PC-9 (cell line): ENCODE measurements around the gene CHP1. TPM values are rescaled to one million over a fixed set of nuclear protein-coding genes. Genes with fewer than 3 reads are reported as not detected.
"Not testable (repeated sequence)": the region's sequence is repeated elsewhere in the genome, so short reads cannot be mapped to it uniquely, and the experiment has no call there.

Source experiments
- BruUV-seq: library from RNA; stranded (reverse); fragments of 400-500 nt; replicated peaks from 2 replicates; lab custom pipeline; 2021; lab: Mats Ljungman, UMichigan
- CTCF ChIA-PET: fragments of 300-600 bp; sonication (Branson Sonifier 250); formaldehyde crosslinking; loops from one replicate; lab custom pipeline; 2022; ENCODE audit warnings: antibody characterized with exemption; lab: Charles Lee
- POLR2A ChIA-PET: fragments of 300-600 bp; sonication (Branson Sonifier 250); formaldehyde crosslinking; loops from one replicate; lab custom pipeline; 2022; ENCODE audit warnings: antibody characterized with exemption; ENCODE audit not compliant: unreplicated experiment; lab: Charles Lee
- DNase-seq, 2 experiments: peaks; one replicate each; pipeline versions ENCODE4 v3.0.0 to v3.0.0-alpha.2; 2015 to 2022; ENCODE audit warnings: mixed read lengths in 1 of 2
- H2AFZ ChIP-seq: fragments of 200-600 bp; sonication (generic); 2 replicates; pipeline ENCODE4 v1.8.1; 2017; ENCODE audit warnings: antibody characterized with exemption
- H3F3A ChIP-seq: fragments of 200-600 bp; sonication (generic); 2 replicates; pipeline ENCODE4 v1.8.1; 2017; ENCODE audit warnings: antibody characterized with exemption, mild to moderate bottlenecking, low read depth; ENCODE audit not compliant: insufficient read depth
- H3K27ac ChIP-seq: fragments of 200-600 bp; sonication (generic); 2 replicates; pipeline ENCODE4 v1.6.1; 2016; ENCODE audit warnings: mixed run types
- H3K27me3 ChIP-seq: fragments of 200-600 bp; sonication (generic); 2 replicates; pipeline ENCODE4 v1.6.1; 2016; ENCODE audit warnings: low read depth, mixed run types; ENCODE audit not compliant: insufficient read depth
- H3K36me3 ChIP-seq: fragments of 200-600 bp; sonication (generic); 2 replicates; pipeline ENCODE4 v1.6.1; 2016; ENCODE audit warnings: low read depth, mixed run types
- H3K4me1 ChIP-seq: fragments of 200-600 bp; sonication (generic); replicated peaks from 2 replicates; pipeline ENCODE4 v1.6.1; 2016; ENCODE audit warnings: mixed run types; ENCODE audit not compliant: insufficient read depth
- H3K4me2 ChIP-seq: fragments of 200-600 bp; sonication (generic); 2 replicates; pipeline ENCODE4 v1.6.1; 2017; ENCODE audit warnings: mixed run types
- H3K4me3 ChIP-seq: fragments of 200-600 bp; sonication (generic); 2 replicates; pipeline ENCODE4 v1.6.1; 2016; ENCODE audit warnings: mixed run types
- H3K79me2 ChIP-seq: fragments of 200-600 bp; sonication (generic); 2 replicates; pipeline ENCODE4 v1.6.1; 2017; ENCODE audit warnings: low read depth, mixed run types
- H3K9me2 ChIP-seq: fragments of 200-600 bp; sonication (generic); 2 replicates; pipeline ENCODE4 v1.8.1; 2017; ENCODE audit warnings: mild to moderate bottlenecking; ENCODE audit not compliant: insufficient read depth
- H3K9me3 ChIP-seq: fragments of 200-600 bp; sonication (generic); 2 replicates; pipeline ENCODE4 v1.8.1; 2016; ENCODE audit warnings: low read depth; ENCODE audit not compliant: insufficient read depth
- H4K20me1 ChIP-seq: fragments of 200-600 bp; sonication (generic); 2 replicates; pipeline ENCODE4 v1.8.1; 2017; ENCODE audit not compliant: insufficient read depth
- CTCF ChIP-seq: fragments of 200-600 bp; sonication (generic); conservative IDR thresholded peaks from 2 replicates; pipeline ENCODE4 v1.6.1; 2017; ENCODE audit warnings: mixed run types, antibody characterized with exemption, mild to moderate bottlenecking, moderate library complexity
- EZH2 ChIP-seq: fragments of 200-600 bp; sonication (generic); IDR thresholded peaks from 2 replicates; pipeline ENCODE4 v1.8.0; 2017; ENCODE audit warnings: antibody characterized with exemption, low read depth
- intact Hi-C: fragments of 100-400 bp; cut with micrococcal nuclease; formaldehyde crosslinking; loops from one replicate; pipeline ENCODE4 v1.10.0; 2022; ENCODE audit not compliant: unreplicated experiment
- total RNA-seq: library from RNA; stranded (reverse); gene quantifications from 2 replicates; pipeline ENCODE4 v1.2.3, GENCODE V29; 2021

The CHP1 gene
- total RNA-seq, 1 experiment from 2014 or later: 199 TPM

- Histone ChIP-seq H3K4me3 (no peak overlapping the region), H3K27ac (no peak overlapping the region), H3K36me3 (peaks cover 19% of the 10 kb centered on the region), H3K4me2 (no peak overlapping the region), H4K20me1 (no peaks in the 10 kb centered on the region), H3K79me2 (peaks cover 23% of the 10 kb centered on the region), H3K27me3 (no peaks in the 10 kb centered on the region), H3F3A (no peaks in the 10 kb centered on the region), H3K4me1 (0 out of 2 replicates have a peak, but pooled peaks cover 2% of the 10 kb centered on the region), H2AFZ (no peak overlapping the region), H3K9me3 (no peaks in the 10 kb centered on the region), H3K9me2 (no peaks in the 10 kb centered on the region)
- TF ChIP-seq EZH2: no peak
- no peak for TF ChIP-seq CTCF
- no peak for DNase-seq
- ChIA-PET CTCF (no interaction called here), POLR2A (interaction anchor here (0.6 kb wide), 1 partner anchor 722 kb away, joined by 3 read pairs; the partner anchor contains the start of gene RPUSD2)
- intact Hi-C loops: no loop called here
- BruUV-seq: no TSS peak
Observed at GRCh38 chr15:41291065-41291631, 60.1 kb downstream of the CHP1 start.

- intact Hi-C loops: no loop called here
- no peaks in the 10 kb centered on the region for H3K4me1 ChIP-seq
- no peaks in the 10 kb centered on the region for H4K20me1 ChIP-seq
- H3K79me2 ChIP-seq: peaks cover 11% of the 10 kb centered on the region
- DNase-seq: no peak
- TF ChIP-seq EZH2: no peak
- no peak for TF ChIP-seq CTCF
- no peak overlapping the region for H3K4me2 ChIP-seq
- peaks cover 12% of the 10 kb centered on the region for H3K36me3 ChIP-seq
- BruUV-seq: no TSS peak
- ChIA-PET POLR2A (no interaction called here), CTCF (no interaction called here)
- no peaks in the 10 kb centered on the region for H3K9me2 ChIP-seq
- H3K9me3 ChIP-seq: no peaks in the 10 kb centered on the region
- H3K4me3 ChIP-seq: no peak overlapping the region
- H3K27ac ChIP-seq: no peak overlapping the region
- no peaks in the 10 kb centered on the region for H3K27me3 ChIP-seq
- H3F3A ChIP-seq: no peaks in the 10 kb centered on the region
- no peak overlapping the region for H2AFZ ChIP-seq
Observed at GRCh38 chr15:41292521-41292920, 61.5 kb downstream of the CHP1 start.

DNA sequence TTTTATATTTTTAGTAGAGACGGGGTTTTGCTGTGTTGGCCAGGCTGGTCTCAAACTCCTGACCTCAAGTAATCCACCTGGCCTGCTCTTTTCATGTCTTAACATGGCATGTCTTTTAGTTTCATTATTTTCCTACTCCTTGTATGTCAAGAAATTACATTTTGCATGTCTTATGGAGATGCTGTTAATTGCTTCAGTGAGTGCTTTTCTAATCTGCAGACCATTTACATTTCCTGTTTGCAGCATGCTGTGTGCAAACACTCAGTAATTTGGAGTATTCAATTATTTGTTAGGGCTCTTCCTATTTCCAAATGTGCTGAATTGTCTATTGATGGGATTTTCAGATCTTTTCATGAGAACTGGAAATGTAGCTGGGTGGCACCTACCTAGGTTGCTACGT, 70.1 kb downstream of the CHP1 start:
- POLR2A ChIA-PET: interaction anchor here (0.6 to 0.9 kb wide), 2 partner anchors 14 to 17 kb away, joined by 5 to 13 read pairs; no protein-coding TSS in a partner anchor
- H3K4me2 ChIP-seq, intact Hi-C loops, H3K4me3 ChIP-seq, H3K4me1 ChIP-seq, DNase-seq, H3K9me3 ChIP-seq, H4K20me1 ChIP-seq, H3K27ac ChIP-seq, BruUV-seq, H3K79me2 ChIP-seq, CTCF ChIA-PET, H3F3A ChIP-seq, H3K9me2 ChIP-seq, H3K27me3 ChIP-seq, H3K36me3 ChIP-seq, H2AFZ ChIP-seq: not testable (repeated sequence)

GRCh38 chr15:41301587-41301986, 70.5 kb downstream of the CHP1 start:
- Histone ChIP-seq H3K36me3 (no peaks in the 10 kb centered on the region), H3F3A (0 out of 2 replicates have a peak, but pooled peaks cover 4% of the 10 kb centered on the region), H3K27me3 (no peaks in the 10 kb centered on the region), H4K20me1 (no peaks in the 10 kb centered on the region), H3K27ac (no peak overlapping the region), H2AFZ (no peak overlapping the region), H3K4me2 (no peak overlapping the region), H3K4me3 (no peak overlapping the region), H3K79me2 (no peaks in the 10 kb centered on the region), H3K9me3 (no peaks in the 10 kb centered on the region), H3K9me2 (no peaks in the 10 kb centered on the region), H3K4me1 (no peaks in the 10 kb centered on the region)
- intact Hi-C loops: no loop called here
- no TSS peak for BruUV-seq
- CTCF ChIA-PET: no interaction called here
- POLR2A ChIA-PET: interaction anchor here (0.6 to 0.9 kb wide), 2 partner anchors 13 to 18 kb away, joined by 5 to 13 read pairs; no protein-coding TSS in a partner anchor
- no peak for DNase-seq
- TF ChIP-seq EZH2 (no peak), CTCF (no peak)
